Effector CD4-positive, alpha-beta T cell (primary cell): ENCODE data around the gene GCAT.
A peak's percentile ranks its signal among the peaks of the same experiment; 100 is the strongest.
"Not testable (repeated sequence)": the region's sequence is repeated elsewhere in the genome, so short reads cannot be mapped to it uniquely, and the experiment has no call there.

Experiments
- DNase-seq: peaks from one replicate; pipeline ENCODE4 v3.0.0-alpha.2; 2020

Gene GCAT

GRCh38 chr22:37782340-37783168 lies 25.2 kb upstream of the GCAT start:
- no peak for DNase-seq

GRCh38 chr22:37784829-37785495 lies 22.8 kb upstream of the GCAT start:
- DNase-seq = no peak

DNA sequence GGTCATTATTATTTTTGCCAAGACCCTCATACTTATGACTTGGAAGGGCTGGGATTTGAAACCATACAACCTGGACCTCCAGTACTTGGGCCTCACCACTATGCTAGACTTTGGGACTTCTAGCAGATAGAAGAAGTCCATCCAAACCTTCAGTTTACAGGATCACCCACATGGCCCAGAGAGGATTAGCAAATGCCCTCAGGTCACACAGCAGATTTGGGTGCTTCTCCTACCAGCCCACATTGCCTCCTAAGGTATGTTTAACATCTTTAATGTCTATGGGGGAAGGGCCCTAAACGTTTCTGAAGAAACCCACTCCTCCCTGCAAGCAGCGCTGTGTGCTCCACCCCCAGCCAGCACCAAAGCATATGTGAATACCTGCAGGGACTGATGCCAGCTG lies 17.5 kb upstream of the GCAT start:
- DNase-seq = no peak

GRCh38 chr22:37792494-37792893 lies 15.2 kb upstream of the GCAT start:
- no peak for DNase-seq

DNA sequence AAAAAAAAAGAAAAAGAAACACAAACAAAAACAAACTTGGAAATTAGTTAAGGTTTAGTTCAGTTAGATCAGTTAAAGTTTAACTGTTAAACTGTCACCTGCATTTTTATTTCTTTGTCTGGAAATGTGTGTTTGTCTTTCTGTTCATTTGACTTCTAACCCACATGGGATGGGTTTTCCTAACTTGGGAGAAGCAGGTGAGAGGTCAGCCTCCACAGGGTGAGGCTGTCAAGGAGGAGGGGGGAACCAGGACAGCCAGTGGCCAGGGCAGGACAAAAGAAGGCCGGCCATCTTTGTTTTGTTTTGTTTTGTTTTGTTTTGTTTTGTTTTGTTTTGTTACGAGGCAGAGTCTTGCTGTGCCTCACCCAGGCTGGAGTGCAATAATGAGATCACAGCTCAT lies 13.4 kb upstream of the GCAT start:
- no peak for DNase-seq

DNA sequence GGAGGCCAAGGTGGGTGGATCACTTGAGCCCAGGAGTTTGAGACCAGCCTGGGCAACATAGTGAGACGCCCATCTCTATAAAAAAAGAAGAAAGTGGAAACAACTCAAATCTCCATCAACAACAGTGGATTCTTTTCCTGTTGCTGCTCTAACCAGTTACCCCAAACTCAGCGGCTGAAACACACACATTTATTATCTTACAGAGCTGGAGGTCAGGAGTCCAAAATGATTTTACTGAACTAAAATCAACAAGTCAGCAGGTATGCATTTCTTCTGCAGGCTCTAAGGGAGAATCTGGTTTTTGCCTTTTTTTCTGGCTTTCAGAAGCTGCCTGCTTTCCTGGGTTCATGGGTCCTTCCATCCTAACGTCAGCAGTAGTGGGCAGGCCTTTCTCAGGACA lies 11.7 kb upstream of the GCAT start:
- no peak for DNase-seq

DNA sequence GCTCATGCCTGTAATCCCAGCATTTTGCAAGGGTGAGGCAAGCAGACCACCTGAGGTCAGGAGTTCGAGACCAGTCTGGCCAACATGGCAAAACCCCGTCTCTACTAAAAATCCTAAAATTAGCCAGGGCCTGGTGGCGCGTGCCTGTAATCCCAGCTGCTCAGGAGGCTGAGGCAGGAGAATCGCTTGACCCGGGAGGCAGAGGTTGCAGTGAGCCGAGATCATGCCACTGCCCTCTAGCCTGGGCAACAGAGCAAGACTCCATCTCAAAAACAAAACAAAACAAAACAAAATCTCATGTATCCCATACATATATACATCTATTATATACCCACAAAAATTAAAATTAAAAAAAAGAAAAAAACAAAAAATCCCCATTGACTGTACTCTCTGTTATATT lies 10.5 kb upstream of the GCAT start:
- not testable (repeated sequence) for DNase-seq

- DNase-seq = no peak
These were observed 9.7 kb upstream of the GCAT start for GRCh38 chr22:37797874-37798500.

- not testable (repeated sequence) for DNase-seq
These were observed 7.8 kb upstream of the GCAT start for GRCh38 chr22:37799979-37800378.

DNA sequence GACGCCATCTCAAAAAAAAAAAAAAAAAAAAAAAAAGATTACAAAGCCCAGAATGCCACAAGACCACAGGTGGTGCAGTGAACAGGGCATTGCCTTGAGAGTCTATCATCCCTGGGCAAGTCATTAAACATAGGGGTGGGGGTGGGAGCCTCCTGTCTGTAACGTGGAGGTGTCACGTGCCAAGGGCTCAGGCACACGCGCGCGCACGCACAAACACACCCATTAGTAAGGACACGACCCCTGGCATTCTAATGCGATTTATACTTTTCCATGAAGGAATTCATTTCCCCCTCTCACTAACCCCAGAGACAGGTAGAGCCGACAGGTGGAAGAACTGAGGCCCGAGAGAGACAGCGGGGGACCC lies 5.8 kb upstream of the GCAT start:
- no peak for DNase-seq

- DNase-seq = no peak
These were observed 5.2 kb upstream of the GCAT start for GRCh38 chr22:37802310-37803194.

DNA sequence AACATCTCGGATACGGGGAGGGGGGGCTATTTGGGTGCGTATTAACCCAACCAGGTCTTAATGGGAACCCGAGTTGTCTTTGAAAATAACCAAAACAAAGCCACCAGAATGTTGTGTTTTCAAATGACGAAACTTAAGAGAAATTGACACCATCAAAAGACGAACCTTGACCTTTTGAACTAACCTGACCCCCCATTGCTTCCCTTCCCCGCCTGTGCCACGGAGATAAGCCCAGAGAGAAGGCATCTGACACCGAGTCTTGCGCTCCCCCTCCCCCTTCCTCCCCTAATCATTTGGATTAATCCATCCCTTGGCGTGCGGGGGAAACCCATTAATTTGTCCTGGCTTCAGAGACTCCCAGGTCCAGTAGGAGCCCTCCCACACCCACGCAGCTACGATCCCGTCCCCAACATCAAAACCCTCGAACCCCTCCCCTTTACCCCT lies 4.5 kb upstream of the GCAT start:
- no peak for DNase-seq

- DNase-seq = no peak
These were observed 3.9 kb upstream of the GCAT start for GRCh38 chr22:37803639-37804351.

GRCh38 chr22:37804352-37804880 lies 3.3 kb upstream of the GCAT start:
- no peak for DNase-seq

GRCh38 chr22:37804881-37805809 lies 2.6 kb upstream of the GCAT start:
- DNase-seq = peak; percentile 32

GRCh38 chr22:37805810-37806277 lies 1.9 kb upstream of the GCAT start:
- no peak for DNase-seq

DNA sequence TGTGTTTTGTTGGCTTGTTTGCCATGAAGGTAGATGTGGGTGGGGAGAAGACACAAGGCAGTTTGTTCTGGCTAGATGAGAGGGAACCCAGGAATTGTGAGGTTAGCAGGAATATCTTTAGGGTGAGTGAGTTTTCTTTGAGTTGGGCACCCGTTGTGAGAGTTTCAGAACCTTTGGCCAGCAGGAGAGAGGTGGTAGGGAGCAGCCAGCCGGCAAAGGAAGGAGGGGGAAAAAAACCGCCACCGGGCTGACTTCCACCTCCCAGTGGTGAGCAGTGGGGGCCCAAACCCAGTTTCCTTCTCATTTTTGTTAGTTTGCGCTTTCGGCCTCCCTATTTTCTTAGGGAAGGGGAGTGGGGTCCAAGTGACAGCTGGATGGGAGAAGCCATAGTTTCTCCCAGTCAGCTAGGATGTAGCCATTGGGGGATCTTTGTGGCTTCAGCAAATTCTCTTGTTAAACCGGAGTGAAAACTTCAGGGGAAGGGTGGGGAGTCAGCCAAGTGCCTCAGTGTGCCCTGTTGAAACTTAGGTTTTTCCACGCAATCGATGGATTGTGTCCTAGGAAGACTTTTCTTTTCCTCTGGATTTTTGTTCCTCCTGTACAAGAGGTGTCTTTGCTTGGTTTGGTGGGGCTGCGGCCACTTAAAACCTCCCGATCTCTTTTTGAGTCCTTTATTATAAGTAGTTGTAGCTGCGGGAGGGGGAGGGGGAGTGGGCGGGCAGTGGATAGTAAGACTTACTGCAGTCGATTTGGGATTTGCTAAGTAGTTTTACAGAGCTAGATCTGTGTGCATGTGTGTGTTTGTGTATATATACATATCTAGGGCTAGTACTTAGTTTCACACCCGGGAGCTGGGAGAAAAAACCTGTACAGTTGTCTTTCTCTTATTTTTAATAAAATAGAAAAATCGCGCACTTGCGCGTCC lies 1.1 kb upstream of the GCAT start:
- DNase-seq = no peak

GRCh38 chr22:37808294-37808657 lies 542 bp downstream of the GCAT start:
- no peak for DNase-seq

- DNase-seq = no peak
These were observed 2.1 kb downstream of the GCAT start for GRCh38 chr22:37809672-37810333.
